ENCODE results near the gene C17orf107. TPM values are rescaled to one million over a fixed set of nuclear protein-coding genes. Genes with fewer than 3 reads are reported as not detected.

The C17orf107 gene
- total and polyA plus RNA-seq, 9 of the 15 experiments (the other 6 are each of a cell fraction or from before 2014, with no cell fraction given) = 0.05 to 0.29 (median 0.07) TPM; not detected in 4

- in situ Hi-C loops (cut with MboI) (no loop called here), intact Hi-C loops (cut with micrococcal nuclease) (no loop called here)
- ChIA-PET POLR2A (interaction anchor here (1.2 kb wide), 1 partner anchor 9 kb away, joined by 3 read pairs; no protein-coding TSS in a partner anchor), CTCF (ENCODE audit: low intra/inter-chr PET ratio) (interaction anchor here (0.7 kb wide), 1 partner anchor 220 kb away, joined by 4 read pairs; no protein-coding TSS in a partner anchor)
- no peak overlapping the region for H2AFZ ChIP-seq (ENCODE audit: low read depth, low read length)
- H4K20me1 ChIP-seq (replicated peaks; ENCODE audit: control insufficient read depth, insufficient read depth, low read length) = peaks cover 5% of the 10 kb centered on the region
- H3K4me2 ChIP-seq (ENCODE audit: insufficient read depth, low read length) = no peak overlapping the region; the same call in 1 of the 2 replicates
- H3K36me3 ChIP-seq (ENCODE audit: control insufficient read depth, insufficient read depth, low read length) = peaks cover 31% of the 10 kb centered on the region; the same call in 2 of the 3 replicates
- H3K9ac ChIP-seq (ENCODE audit: insufficient read depth in 1 of 2, low read depth in 2 of 2, low read length in 2 of 2) = no peak overlapping the region
- H3K27ac ChIP-seq (ENCODE audit: extremely low read depth, low read depth, low read length) = no peak overlapping the region
- H3K79me2 ChIP-seq (ENCODE audit: control insufficient read depth, insufficient read depth, low read length) = peaks cover 30% of the 10 kb centered on the region; the same call in 2 of the 3 replicates
- BruUV-seq (replicated peaks) = no TSS peak
- peaks cover 10% of the 10 kb centered on the region in 2 experiments; a peak in 4 of 5 replicates for H3K4me1 ChIP-seq (replicated peaks in 1 of 2; ENCODE audit: control insufficient read depth in 2 of 2, insufficient read depth in 2 of 2, low read length in 2 of 2)
- DNase-seq (ENCODE audit: extremely low read depth in 1 of 4, low spot score in 3 of 4) (peak in 2 of 4 experiments; percentile 15 to 44), FAIRE-seq (no peak), ATAC-seq (peak; percentile 45; the same call in 2 of the 3 replicates)
- WGBS (ENCODE audit: insufficient coverage, low coverage, missing lambda C conversion rate) = 49% methylated on average over 13 of the region's 17 CpGs
- H3K9me1 ChIP-seq (ENCODE audit: control insufficient read depth, insufficient read depth, low read length) = no peaks in the 10 kb centered on the region
- no peaks in the 10 kb centered on the region for H3K27me3 ChIP-seq (ENCODE audit: control insufficient read depth in 2 of 2, insufficient read depth in 2 of 2, low read length in 2 of 2)
- no peaks in the 10 kb centered on the region for H3K9me3 ChIP-seq (replicated peaks; ENCODE audit: control insufficient read depth, insufficient read depth, low read depth, low read length)
- no peak overlapping the region for H3K4me3 ChIP-seq
- TF ChIP-seq ZBTB1 (CRISPR knock-in tag; IDR thresholded peaks at IDR 0.05; ENCODE audit: borderline replicate concordance, low read depth) (no peak), TAL1 (IDR thresholded peaks at IDR 0.05) (0 out of 2 replicates have a peak, but pooled peaks have one; percentile 9), ZBTB40 (IDR thresholded peaks at IDR 0.05) (peak; percentile 95), ZBTB40 (CRISPR knock-in tag; IDR thresholded peaks at IDR 0.05) (peak; percentile 89), CTBP1 (IDR thresholded peaks at IDR 0.05; ENCODE audit: borderline replicate concordance) (peak; percentile 23; the same call in 1 of the 2 replicates), JUND (IDR thresholded peaks at IDR 0.05; ENCODE audit: borderline replicate concordance, low read depth, low read length) (no peak), JUND (tag; IDR thresholded peaks at IDR 0.05; ENCODE audit: borderline replicate concordance, low read depth, low read length) (no peak), EGR1 (conservative IDR thresholded peaks at IDR 0.05) (peak; percentile 70), ZNF561 (CRISPR knock-in tag; conservative IDR thresholded peaks at IDR 0.05) (no peak), YY1 (IDR thresholded peaks at IDR 0.05; ENCODE audit: borderline replicate concordance in 1 of 3, control insufficient read depth in 1 of 3, extremely low read depth in 1 of 3, insufficient read depth in 3 of 3, insufficient read length in 1 of 3, insufficient replicate concordance in 2 of 3, low read depth in 1 of 3, low read length in 2 of 3) (no peak), POLR3A (IDR thresholded peaks at IDR 0.05; ENCODE audit: borderline replicate concordance, extremely low read depth, insufficient read depth, insufficient read length) (no peak)
These were observed 42.9 kb upstream of the C17orf107 start for GRCh38 chr17:4856271-4856936.
